ENCODE measurements around the gene C3.

GRCh38 chr19:6717036-6717435, 3.4 kb downstream of the C3 start:
- no peak for TF ChIP-seq PBX2 (CRISPR knock-in tag; IDR thresholded peaks at IDR 0.05)
- TF ChIP-seq ZNF281 (CRISPR knock-in tag; IDR thresholded peaks at IDR 0.05; ENCODE audit: borderline replicate concordance) = no peak
- TF ChIP-seq ZNF24 (IDR thresholded peaks at IDR 0.05) = no peak
- no peak for TF ChIP-seq ZBTB44 (CRISPR knock-in tag; IDR thresholded peaks at IDR 0.05)
- TF ChIP-seq PAX8 (CRISPR knock-in tag; IDR thresholded peaks at IDR 0.05; ENCODE audit: borderline replicate concordance) = no peak
- TF ChIP-seq CTCF (CRISPR knock-in tag; IDR thresholded peaks at IDR 0.05) = peak; percentile 30
- TF ChIP-seq FOXA3 (CRISPR knock-in tag; IDR thresholded peaks at IDR 0.05) = no peak
- no peak for TF ChIP-seq SMAD3 (CRISPR knock-in tag; IDR thresholded peaks at IDR 0.05)
- TF ChIP-seq SOX5 (CRISPR knock-in tag; IDR thresholded peaks at IDR 0.05; ENCODE audit: borderline replicate concordance) = no peak
- no peak for TF ChIP-seq MYC (CRISPR knock-in tag; IDR thresholded peaks at IDR 0.05; ENCODE audit: borderline replicate concordance)
